LNCaP clone FGC (cell line): ENCODE measurements around the gene MUC5B.

ENCODE experiments used
- DNase-seq: peaks from one replicate; pipeline ENCODE4 v3.0.0-alpha.2; 2011; ENCODE audit warnings: low read depth
- H3K4me3 ChIP-seq: 2 replicates; pipeline ENCODE4 v1.5.1; 2011; ENCODE audit warnings: mild to moderate bottlenecking, low read depth, low read length, control low read depth
- CTCF ChIP-seq: IDR thresholded peaks from 2 replicates; pipeline ENCODE4 v1.5.1; 2012; ENCODE audit warnings: mild to moderate bottlenecking; ENCODE audit not compliant: control insufficient read depth, insufficient read depth; ENCODE audit errors: extremely low read depth

MUC5B gene

DNA sequence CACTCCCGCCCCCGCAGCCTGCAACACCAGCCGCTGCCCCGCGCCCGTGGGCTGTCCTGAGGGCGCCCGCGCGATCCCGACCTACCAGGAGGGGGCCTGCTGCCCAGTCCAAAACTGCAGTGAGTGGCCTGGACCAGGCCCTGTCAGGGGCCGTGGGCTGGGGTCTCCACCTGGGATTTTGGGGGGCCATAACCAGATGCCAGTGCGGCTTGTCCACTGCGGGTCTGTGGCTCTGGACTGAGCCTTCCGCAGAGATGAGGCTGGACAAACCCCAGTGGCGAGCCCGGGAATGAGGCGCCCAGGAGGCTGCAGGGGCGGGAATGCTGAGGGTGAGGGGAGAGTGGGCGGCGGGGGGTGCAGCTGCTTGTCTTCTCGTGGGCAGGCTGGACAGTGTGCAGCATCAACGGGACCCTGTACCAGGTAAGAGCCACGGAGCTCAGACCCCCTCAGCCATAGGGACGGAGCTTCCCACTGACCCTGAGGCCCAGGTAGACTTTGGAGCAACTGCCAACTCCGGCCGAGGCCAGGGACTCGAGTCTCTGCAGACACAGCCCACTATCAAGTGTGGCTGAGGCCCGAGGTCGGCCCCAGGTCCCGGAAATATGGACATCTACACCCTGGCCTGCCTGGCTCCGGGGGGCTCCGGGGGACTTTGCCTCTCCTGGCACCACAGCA is 24.8 kb upstream of the MUC5B start:
- TF ChIP-seq CTCF, result no peak
- H3K4me3 ChIP-seq, result no peak overlapping the region
- DNase-seq, result no peak

DNA sequence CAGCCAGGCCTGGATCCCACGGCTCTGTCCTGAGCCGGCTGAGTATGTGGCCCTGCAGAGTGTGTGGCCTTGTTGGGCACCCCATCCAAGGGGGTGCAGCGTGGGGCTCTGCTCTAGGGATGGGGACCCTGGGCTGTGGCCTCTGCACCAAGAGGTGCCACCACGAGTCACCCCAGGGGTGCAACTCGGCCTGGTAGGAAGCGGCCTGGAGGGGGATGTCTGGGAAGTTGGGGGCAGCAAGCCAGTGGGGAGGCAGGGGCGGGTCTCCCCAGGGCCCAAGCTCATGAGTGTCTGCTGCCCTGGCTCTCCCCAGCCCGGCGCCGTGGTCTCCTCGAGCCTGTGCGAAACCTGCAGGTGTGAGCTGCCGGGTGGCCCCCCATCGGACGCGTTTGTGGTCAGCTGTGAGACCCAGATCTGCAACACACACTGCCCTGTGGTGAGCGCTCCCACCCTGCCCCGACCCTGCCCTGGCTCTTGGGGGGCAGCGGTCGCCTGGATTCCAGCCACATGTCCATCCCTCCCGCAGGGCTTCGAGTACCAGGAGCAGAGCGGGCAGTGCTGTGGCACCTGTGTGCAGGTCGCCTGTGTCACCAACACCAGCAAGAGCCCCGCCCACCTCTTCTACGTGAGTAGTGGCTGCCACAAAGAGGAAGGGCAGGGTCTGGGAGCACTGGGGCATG is 24.2 kb upstream of the MUC5B start:
- TF ChIP-seq CTCF, result no peak
- no peak for DNase-seq
- no peak overlapping the region for H3K4me3 ChIP-seq

DNA sequence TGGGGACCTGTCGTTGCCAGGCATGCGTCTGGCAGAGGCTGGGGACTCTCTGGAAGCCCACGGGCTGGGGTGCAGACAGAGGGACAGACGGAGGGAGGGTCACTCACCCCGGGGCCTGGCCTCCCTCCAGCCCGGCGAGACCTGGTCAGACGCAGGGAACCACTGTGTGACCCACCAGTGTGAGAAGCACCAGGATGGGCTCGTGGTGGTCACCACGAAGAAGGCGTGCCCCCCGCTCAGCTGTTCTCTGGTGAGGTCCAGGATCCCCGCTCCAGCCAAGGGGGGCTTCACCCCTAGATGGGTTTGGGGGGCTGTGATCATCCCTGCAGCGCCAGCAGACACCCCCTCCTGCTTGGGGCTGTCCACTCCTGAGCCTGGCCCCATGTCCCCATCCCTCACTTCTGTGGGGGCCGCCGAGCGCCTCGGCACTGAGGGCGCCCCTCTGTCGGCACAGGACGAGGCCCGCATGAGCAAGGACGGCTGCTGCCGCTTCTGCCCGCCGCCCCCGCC is 23.6 kb upstream of the MUC5B start:
- H3K4me3 ChIP-seq, result no peak overlapping the region
- no peak for DNase-seq
- no peak for TF ChIP-seq CTCF

- no peak for DNase-seq
- TF ChIP-seq CTCF, result no peak
- no peak overlapping the region for H3K4me3 ChIP-seq
Measured at GRCh38 chr11:1199751-1200610, 22.9 kb upstream of the MUC5B start.

- H3K4me3 ChIP-seq, result no peak overlapping the region
- no peak for DNase-seq
- TF ChIP-seq CTCF, result no peak
Measured at GRCh38 chr11:1200611-1201191, 22.2 kb upstream of the MUC5B start.

- DNase-seq, result no peak
- TF ChIP-seq CTCF, result no peak
- H3K4me3 ChIP-seq, result no peak overlapping the region
Measured at GRCh38 chr11:1201395-1202153, 21.3 kb upstream of the MUC5B start.
